ENCODE measurements around the gene SETD1B.

SETD1B gene

GRCh38 chr12:121775501-121775900, 28.3 kb upstream of the SETD1B start:
- no peaks in the 10 kb centered on the region for H3K36me3 Mint-ChIP-seq
- H3K4me1 Mint-ChIP-seq = peaks cover 16% of the 10 kb centered on the region
- H3K9me3 Mint-ChIP-seq = no peaks in the 10 kb centered on the region
- no peak overlapping the region for H3K4me3 Mint-ChIP-seq
- no peak overlapping the region for H3K27ac Mint-ChIP-seq
- no peaks in the 10 kb centered on the region for H3K27me3 Mint-ChIP-seq

- peaks cover 19% of the 10 kb centered on the region for H3K4me1 Mint-ChIP-seq
- H3K4me3 Mint-ChIP-seq = no peak overlapping the region
- H3K27ac Mint-ChIP-seq = peak overlapping the region; percentile 86
- H3K27me3 Mint-ChIP-seq = no peaks in the 10 kb centered on the region
- H3K36me3 Mint-ChIP-seq = no peaks in the 10 kb centered on the region
- H3K9me3 Mint-ChIP-seq = no peaks in the 10 kb centered on the region
Measured at GRCh38 chr12:121776190-121777098, 27.4 kb upstream of the SETD1B start.

GRCh38 chr12:121778567-121779421, 25.0 kb upstream of the SETD1B start:
- Mint-ChIP-seq H3K27ac (peak overlapping the region; percentile 90), H3K4me3 (no peak overlapping the region), H3K4me1 (peaks cover 32% of the 10 kb centered on the region), H3K9me3 (no peaks in the 10 kb centered on the region), H3K36me3 (peaks cover 5% of the 10 kb centered on the region), H3K27me3 (no peaks in the 10 kb centered on the region)

- H3K4me1 Mint-ChIP-seq = peaks cover 38% of the 10 kb centered on the region
- H3K9me3 Mint-ChIP-seq = no peaks in the 10 kb centered on the region
- no peaks in the 10 kb centered on the region for H3K27me3 Mint-ChIP-seq
- H3K36me3 Mint-ChIP-seq = peaks cover 7% of the 10 kb centered on the region
- H3K27ac Mint-ChIP-seq = no peak overlapping the region
- H3K4me3 Mint-ChIP-seq = no peak overlapping the region
Measured at GRCh38 chr12:121779422-121779895, 24.4 kb upstream of the SETD1B start.

- Mint-ChIP-seq H3K9me3 (no peaks in the 10 kb centered on the region), H3K27me3 (no peaks in the 10 kb centered on the region), H3K36me3 (peaks cover 10% of the 10 kb centered on the region), H3K27ac (no peak overlapping the region), H3K4me3 (no peak overlapping the region), H3K4me1 (peaks cover 46% of the 10 kb centered on the region)
Measured at GRCh38 chr12:121780429-121780828, 23.4 kb upstream of the SETD1B start.

GRCh38 chr12:121781484-121781997, 22.3 kb upstream of the SETD1B start:
- Mint-ChIP-seq H3K4me1 (peaks cover 56% of the 10 kb centered on the region), H3K27me3 (no peaks in the 10 kb centered on the region), H3K27ac (peak overlapping the region; percentile 95), H3K36me3 (peaks cover 12% of the 10 kb centered on the region), H3K9me3 (no peaks in the 10 kb centered on the region), H3K4me3 (peak overlapping the region; percentile 84)

- peaks cover 14% of the 10 kb centered on the region for H3K36me3 Mint-ChIP-seq
- no peaks in the 10 kb centered on the region for H3K9me3 Mint-ChIP-seq
- peak overlapping the region; percentile 84 for H3K4me3 Mint-ChIP-seq
- peaks cover 63% of the 10 kb centered on the region for H3K4me1 Mint-ChIP-seq
- H3K27ac Mint-ChIP-seq = peak overlapping the region; percentile 95
- H3K27me3 Mint-ChIP-seq = no peaks in the 10 kb centered on the region
Measured at GRCh38 chr12:121781998-121782979, 21.5 kb upstream of the SETD1B start.

GRCh38 chr12:121783766-121784165, 20.0 kb upstream of the SETD1B start:
- H3K4me3 Mint-ChIP-seq = peak overlapping the region; percentile 74
- no peaks in the 10 kb centered on the region for H3K9me3 Mint-ChIP-seq
- H3K4me1 Mint-ChIP-seq = peaks cover 73% of the 10 kb centered on the region
- H3K27me3 Mint-ChIP-seq = no peaks in the 10 kb centered on the region
- peak overlapping the region; percentile 98 for H3K27ac Mint-ChIP-seq
- peaks cover 14% of the 10 kb centered on the region for H3K36me3 Mint-ChIP-seq

GRCh38 chr12:121784460-121784859, 19.3 kb upstream of the SETD1B start:
- H3K9me3 Mint-ChIP-seq = no peaks in the 10 kb centered on the region
- peak overlapping the region; percentile 74 for H3K4me3 Mint-ChIP-seq
- H3K4me1 Mint-ChIP-seq = peaks cover 79% of the 10 kb centered on the region
- no peaks in the 10 kb centered on the region for H3K27me3 Mint-ChIP-seq
- H3K27ac Mint-ChIP-seq = peak overlapping the region; percentile 93
- H3K36me3 Mint-ChIP-seq = peaks cover 14% of the 10 kb centered on the region

- no peaks in the 10 kb centered on the region for H3K9me3 Mint-ChIP-seq
- H3K4me3 Mint-ChIP-seq = peak overlapping the region; percentile 76
- H3K36me3 Mint-ChIP-seq = peaks cover 20% of the 10 kb centered on the region
- H3K4me1 Mint-ChIP-seq = peaks cover 91% of the 10 kb centered on the region
- no peaks in the 10 kb centered on the region for H3K27me3 Mint-ChIP-seq
- peak overlapping the region; percentile 92 for H3K27ac Mint-ChIP-seq
Measured at GRCh38 chr12:121786440-121786825, 17.4 kb upstream of the SETD1B start.

- no peaks in the 10 kb centered on the region for H3K9me3 Mint-ChIP-seq
- H3K4me1 Mint-ChIP-seq = peaks cover 88% of the 10 kb centered on the region
- peak overlapping the region; percentile 76 for H3K4me3 Mint-ChIP-seq
- peak overlapping the region; percentile 92 for H3K27ac Mint-ChIP-seq
- peaks cover 20% of the 10 kb centered on the region for H3K36me3 Mint-ChIP-seq
- H3K27me3 Mint-ChIP-seq = no peaks in the 10 kb centered on the region
Measured at GRCh38 chr12:121787063-121788025, 16.5 kb upstream of the SETD1B start.

GRCh38 chr12:121788176-121788818, 15.5 kb upstream of the SETD1B start:
- Mint-ChIP-seq H3K27me3 (no peaks in the 10 kb centered on the region), H3K27ac (peak overlapping the region; percentile 82), H3K9me3 (no peaks in the 10 kb centered on the region), H3K36me3 (peaks cover 20% of the 10 kb centered on the region), H3K4me1 (peaks cover 81% of the 10 kb centered on the region), H3K4me3 (peak overlapping the region; percentile 96)

- peaks cover 76% of the 10 kb centered on the region for H3K4me1 Mint-ChIP-seq
- no peaks in the 10 kb centered on the region for H3K27me3 Mint-ChIP-seq
- H3K4me3 Mint-ChIP-seq = peak overlapping the region; percentile 96
- H3K36me3 Mint-ChIP-seq = peaks cover 17% of the 10 kb centered on the region
- peak overlapping the region; percentile 99 for H3K27ac Mint-ChIP-seq
- H3K9me3 Mint-ChIP-seq = no peaks in the 10 kb centered on the region
Measured at GRCh38 chr12:121789233-121789781, 14.5 kb upstream of the SETD1B start.

All from activated naive CD4-positive, alpha-beta T cell treated with anti-CD3 and anti-CD28 coated beads, Interleukin-2, amount 50 U/mL, for 24 hours (primary cell).